ENCODE measurements around the gene CEMIP. TPM values are rescaled to one million over a fixed set of nuclear protein-coding genes. Genes with fewer than 3 reads are reported as not detected.

Gene CEMIP
- total RNA-seq, 1 experiment from 2014 or later: 3.5 TPM

GRCh38 chr15:80891006-80891405 lies 111.8 kb downstream of the CEMIP start:
- CTCF ChIA-PET: no interaction called here
- Histone ChIP-seq H3K27ac (ENCODE audit: low read depth, low read length) (no peak overlapping the region), H3K4me1 (ENCODE audit: control insufficient read depth in 1 of 2, insufficient read depth in 2 of 2, low read length in 2 of 2) (no peaks in the 10 kb centered on the region), H3K9me3 (ENCODE audit: control insufficient read depth in 1 of 2, insufficient read depth in 1 of 2, low read depth in 1 of 2, low read length in 2 of 2) (peaks cover 0 to 4% of the 10 kb centered on the region in 2 experiments; a peak in 2 of 4 replicates), H3K4me3 (replicated peaks in 1 of 2; ENCODE audit: low read depth in 1 of 2, low read length in 2 of 2) (no peak overlapping the region), H3K9me2 (ENCODE audit: insufficient read depth) (no peaks in the 10 kb centered on the region), H4K20me1 (ENCODE audit: insufficient read depth) (no peaks in the 10 kb centered on the region), H3K27me3 (ENCODE audit: insufficient read depth, low read length) (no peaks in the 10 kb centered on the region), H3K9ac (ENCODE audit: low read length) (no peak overlapping the region), H3K4me2 (ENCODE audit: low read length) (no peak overlapping the region), H3K36me3 (ENCODE audit: control insufficient read depth in 1 of 2, insufficient read depth in 2 of 2, low read length in 2 of 2) (peaks cover 0 to 2% of the 10 kb centered on the region in 2 experiments; a peak in 1 of 4 replicates), H3K79me2 (ENCODE audit: insufficient read depth, low read length) (no peaks in the 10 kb centered on the region), H2AFZ (ENCODE audit: low read depth, low read length, poor library complexity, severe bottlenecking) (no peak overlapping the region)
- BruUV-seq (replicated peaks): no TSS peak
- POLR2A ChIA-PET: no interaction called here
- TF ChIP-seq SP1 (IDR thresholded peaks at IDR 0.05; ENCODE audit: low read depth) (no peak), RAD21 (IDR thresholded peaks at IDR 0.05; ENCODE audit: low read depth) (no peak), REST (IDR thresholded peaks at IDR 0.05; ENCODE audit: low read depth) (no peak), YY1 (IDR thresholded peaks at IDR 0.05; ENCODE audit: extremely low read depth, insufficient replicate concordance, low read depth, low read length) (no peak), JUND (IDR thresholded peaks at IDR 0.05) (no peak), ELF1 (IDR thresholded peaks at IDR 0.05; ENCODE audit: borderline replicate concordance, low read depth) (no peak), POLR2AphosphoS5 (IDR thresholded peaks at IDR 0.05; ENCODE audit: low read depth, low read length) (no peak), CTCF (IDR thresholded peaks at IDR 0.05 in 2 of 3, conservative IDR thresholded peaks at IDR 0.05 in 1 of 3; ENCODE audit: borderline replicate concordance in 1 of 3, insufficient read depth in 1 of 3, low read depth in 2 of 3, low read length in 2 of 3) (no peak), EZH2 (IDR thresholded peaks at IDR 0.05) (no peak), ZFX (IDR thresholded peaks at IDR 0.05) (no peak), ATF3 (IDR thresholded peaks at IDR 0.05) (no peak), SIN3A (IDR thresholded peaks at IDR 0.05; ENCODE audit: low read depth) (no peak), EGR1 (IDR thresholded peaks at IDR 0.05; ENCODE audit: low read depth) (no peak), ZBTB33 (IDR thresholded peaks at IDR 0.05; ENCODE audit: extremely low read depth, insufficient replicate concordance, low read length) (no peak), FOSL1 (IDR thresholded peaks at IDR 0.05; ENCODE audit: low read depth) (no peak), MAX (IDR thresholded peaks at IDR 0.05) (no peak), ZNF274 (IDR thresholded peaks at IDR 0.05; ENCODE audit: low read depth, low read length) (no peak), CEBPB (IDR thresholded peaks at IDR 0.05; ENCODE audit: low read depth) (no peak)
- DNase-seq (ENCODE audit: low read depth, low spot score) (no peak), ATAC-seq (no peak)
- intact Hi-C loops (cut with micrococcal nuclease): no loop called here
- RAD21 ChIA-PET (ENCODE audit: low non-redundant PET in 1 of 2, low total read pairs in 2 of 2, uncharacterized antibody in 2 of 2, unreplicated experiment in 2 of 2): interaction anchor here in 1 of 2 experiments (0.6 kb wide), 1 partner anchor 28 kb away, joined by 3 read pairs; no protein-coding TSS in a partner anchor

Measured in HCT116 (cell line).